Mononuclear cell (primary cell): ENCODE data around the gene ZNF428. TPM values are rescaled to one million over a fixed set of nuclear protein-coding genes. Genes with fewer than 3 reads are reported as not detected.
A peak's percentile ranks its signal among the peaks of the same experiment; 100 is the strongest.
"Not testable (repeated sequence)": the region's sequence is repeated elsewhere in the genome, so short reads cannot be mapped to it uniquely, and the experiment has no call there.

ENCODE experiments used
- H3K27me3 ChIP-seq: 2 replicates; pipeline ENCODE4 v1.6.0; 2011; ENCODE audit warnings: low read length, control low read depth; ENCODE audit not compliant: insufficient read depth
- H3K4me1 ChIP-seq: 2 replicates; pipeline ENCODE4 v1.5.1; 2011; ENCODE audit warnings: mild to moderate bottlenecking, low read length, control low read depth; ENCODE audit not compliant: insufficient read depth
- H3K4me3 ChIP-seq: 2 replicates; pipeline ENCODE4 v1.5.1; 2011; ENCODE audit warnings: mild to moderate bottlenecking, low read length, moderate library complexity
- H3K9me3 ChIP-seq: 2 replicates; pipeline ENCODE4 v1.5.1; 2011; ENCODE audit warnings: low read depth, mild to moderate bottlenecking, control low read depth, low read length
- total RNA-seq: library from RNA; depleted of rRNA; stranded (reverse); fragments of >200 nt; gene quantifications from one replicate; pipeline ENCODE4 v1.2.3, GENCODE V29; 2012

The ZNF428 gene
- total RNA-seq, 1 donor, result 22.5 TPM

- no peaks in the 10 kb centered on the region for H3K27me3 ChIP-seq
- H3K4me1 ChIP-seq, result no peaks in the 10 kb centered on the region
- no peaks in the 10 kb centered on the region for H3K9me3 ChIP-seq
- no peak overlapping the region for H3K4me3 ChIP-seq
These were observed 7.1 kb downstream of the ZNF428 start for GRCh38 chr19:43612374-43612773.

- H3K9me3 ChIP-seq, result no peaks in the 10 kb centered on the region
- no peaks in the 10 kb centered on the region for H3K4me1 ChIP-seq
- no peak within 1 kb of the TSS for H3K4me3 ChIP-seq
- no peaks in the 10 kb centered on the region for H3K27me3 ChIP-seq
These were observed 7.6 kb downstream of the ZNF428 start, which contains the start of gene SRRM5 for GRCh38 chr19:43611788-43612187. SRRM5 (plus strand) TSS chr19:43612088; CDS start chr19:43612122, 34 bp downstream.

- Histone ChIP-seq H3K4me3 (no peak overlapping the region), H3K27me3 (no peaks in the 10 kb centered on the region), H3K9me3 (no peaks in the 10 kb centered on the region), H3K4me1 (no peaks in the 10 kb centered on the region)
These were observed 8.9 kb downstream of the ZNF428 start for GRCh38 chr19:43610493-43610892.

- H3K9me3 ChIP-seq, result no peaks in the 10 kb centered on the region
- no peaks in the 10 kb centered on the region for H3K27me3 ChIP-seq
- H3K4me3 ChIP-seq, result no peak overlapping the region
- H3K4me1 ChIP-seq, result no peaks in the 10 kb centered on the region
These were observed 9.6 kb downstream of the ZNF428 start for GRCh38 chr19:43609872-43610271.

GRCh38 chr19:43607238-43608205 lies 11.9 kb downstream of the ZNF428 start:
- Histone ChIP-seq H3K9me3 (no peaks in the 10 kb centered on the region), H3K27me3 (no peaks in the 10 kb centered on the region), H3K4me3 (no peak overlapping the region), H3K4me1 (no peaks in the 10 kb centered on the region)

GRCh38 chr19:43606569-43607229 lies 12.7 kb downstream of the ZNF428 start:
- no peaks in the 10 kb centered on the region for H3K27me3 ChIP-seq
- H3K4me3 ChIP-seq, result no peak overlapping the region
- H3K9me3 ChIP-seq, result no peaks in the 10 kb centered on the region
- no peaks in the 10 kb centered on the region for H3K4me1 ChIP-seq

GRCh38 chr19:43605875-43606568 lies 13.4 kb downstream of the ZNF428 start:
- Histone ChIP-seq H3K4me1 (no peaks in the 10 kb centered on the region), H3K4me3 (no peak overlapping the region), H3K27me3 (no peaks in the 10 kb centered on the region), H3K9me3 (no peaks in the 10 kb centered on the region)

- H3K4me3 ChIP-seq, H3K27me3 ChIP-seq, H3K9me3 ChIP-seq: not testable (repeated sequence)
- peaks cover 28% of the 10 kb centered on the region for H3K4me1 ChIP-seq
These were observed 19.1 kb downstream of the ZNF428 start for GRCh38 chr19:43600326-43600725.

- no peak overlapping the region for H3K4me3 ChIP-seq
- H3K4me1 ChIP-seq, result peaks cover 33% of the 10 kb centered on the region
- H3K27me3 ChIP-seq, result no peaks in the 10 kb centered on the region
- no peaks in the 10 kb centered on the region for H3K9me3 ChIP-seq
These were observed 19.7 kb downstream of the ZNF428 start for GRCh38 chr19:43599635-43600295.

GRCh38 chr19:43598445-43599240 lies 20.8 kb downstream of the ZNF428 start:
- Histone ChIP-seq H3K4me3 (no peak overlapping the region), H3K9me3 (no peaks in the 10 kb centered on the region), H3K4me1 (peaks cover 43% of the 10 kb centered on the region), H3K27me3 (no peaks in the 10 kb centered on the region)

GRCh38 chr19:43597876-43598275 lies 21.6 kb downstream of the ZNF428 start:
- Histone ChIP-seq H3K4me1 (peaks cover 43% of the 10 kb centered on the region), H3K4me3 (no peak overlapping the region), H3K9me3 (no peaks in the 10 kb centered on the region), H3K27me3 (no peaks in the 10 kb centered on the region)

- Histone ChIP-seq H3K4me1 (peaks cover 43% of the 10 kb centered on the region), H3K9me3 (no peaks in the 10 kb centered on the region), H3K4me3 (peak overlapping the region; percentile 89), H3K27me3 (no peaks in the 10 kb centered on the region)
These were observed 22.5 kb downstream of the ZNF428 start for GRCh38 chr19:43596842-43597461.

- H3K9me3 ChIP-seq, result no peaks in the 10 kb centered on the region
- peaks cover 43% of the 10 kb centered on the region for H3K4me1 ChIP-seq
- H3K27me3 ChIP-seq, result no peaks in the 10 kb centered on the region
- H3K4me3 ChIP-seq, result peak within 1 kb of the TSS; percentile 89
These were observed 23.2 kb downstream of the ZNF428 start, which contains the start of the genes IRGQ and ZNF576 for GRCh38 chr19:43595999-43596841. IRGQ (minus strand) TSS chr19:43596134; CDS start chr19:43595338, 796 bp downstream. ZNF576 (plus strand) TSS chr19:43596595; CDS start chr19:43597109, 514 bp downstream.
